WERI-Rb-1 (cell line): ENCODE data around the gene GATA3.

Experiments
- DNase-seq: peaks from one replicate; pipeline ENCODE4 v3.0.0-alpha.2; 2020
- H3K27ac ChIP-seq: fragments of 250-450 bp; sonication (Bioruptor Pico); 2 replicates; pipeline ENCODE4 v1.5.1; 2020; ENCODE audit warnings: mild to moderate bottlenecking, moderate library complexity
- H3K27me3 ChIP-seq: fragments of 250-450 bp; sonication (Bioruptor Pico); 2 replicates; pipeline ENCODE4 v1.5.1; 2021; ENCODE audit warnings: mild to moderate bottlenecking, low read depth, moderate library complexity; ENCODE audit not compliant: insufficient read depth, severe bottlenecking
- H3K36me3 ChIP-seq: fragments of 250-450 bp; sonication (Bioruptor Pico); 2 replicates; pipeline ENCODE4 v1.5.1; 2020; ENCODE audit warnings: mild to moderate bottlenecking, moderate library complexity
- H3K4me3 ChIP-seq: 2 replicates; pipeline ENCODE4 v1.5.1; 2011; ENCODE audit warnings: low read depth, mild to moderate bottlenecking, control low read depth, low read length
- H3K9me3 ChIP-seq: fragments of 250-450 bp; sonication (Bioruptor Pico); 2 replicates; pipeline ENCODE4 v1.5.1; 2021; ENCODE audit warnings: mild to moderate bottlenecking, moderate library complexity; ENCODE audit not compliant: severe bottlenecking
- TF ChIP-seq, protein P1 (sequence below): IDR thresholded peaks from 2 replicates; pipeline ENCODE4 v1.5.1; 2011; ENCODE audit warnings: low read depth, mild to moderate bottlenecking, control low read depth, inconsistent platforms, low read length

The GATA3 gene

DNA sequence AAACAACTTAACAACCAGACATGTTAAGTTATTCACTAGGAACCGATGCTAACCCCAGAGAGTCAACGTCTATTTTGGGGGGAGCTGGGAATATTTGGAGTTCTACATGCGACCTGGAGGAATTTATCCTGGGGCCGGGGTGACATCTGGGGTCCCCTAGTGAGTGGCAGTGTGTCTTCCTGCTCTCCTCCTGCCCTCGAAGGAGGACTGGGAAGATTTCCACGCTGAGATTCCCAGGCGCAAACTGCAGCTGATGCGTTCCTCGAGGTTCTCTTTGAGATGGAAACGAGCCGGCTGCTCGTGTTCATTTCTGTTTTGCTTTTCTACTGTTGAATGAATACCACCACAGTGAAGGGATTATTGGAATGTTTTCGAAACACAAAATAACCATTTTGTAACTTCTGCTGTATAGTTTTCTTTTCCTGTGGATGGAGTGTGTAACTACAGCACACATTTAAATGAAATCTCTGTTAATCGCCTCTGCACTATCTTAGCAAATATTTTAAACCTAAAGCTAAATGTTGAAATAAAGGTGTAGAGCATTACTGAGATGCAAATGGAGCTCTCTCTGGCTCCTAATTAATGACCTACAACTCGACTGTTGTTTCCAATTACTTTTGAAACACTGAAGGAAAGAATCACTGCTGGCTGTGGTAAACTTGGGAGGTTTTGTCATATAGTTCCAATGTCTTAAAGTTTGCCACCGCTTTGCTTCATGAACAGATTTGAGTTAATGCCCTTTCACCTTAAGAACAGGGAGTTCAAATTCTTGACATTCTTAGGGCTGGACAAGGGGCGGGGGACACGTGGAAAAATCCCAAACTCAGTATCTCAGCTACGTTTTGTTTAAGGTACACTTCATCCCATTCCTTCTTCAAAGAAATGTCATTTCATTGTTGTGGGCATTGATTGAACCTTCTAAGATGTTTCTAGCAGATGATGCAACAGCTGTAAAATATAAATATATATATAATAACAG, 21.1 kb downstream of the GATA3 start:
- Histone ChIP-seq H3K9me3 (no peaks in the 10 kb centered on the region), H3K27ac (no peak overlapping the region), H3K36me3 (no peaks in the 10 kb centered on the region), H3K27me3 (peaks cover 18% of the 10 kb centered on the region), H3K4me3 (no peak overlapping the region)
- DNase-seq: no peak
- TF ChIP-seq, protein P1, sequence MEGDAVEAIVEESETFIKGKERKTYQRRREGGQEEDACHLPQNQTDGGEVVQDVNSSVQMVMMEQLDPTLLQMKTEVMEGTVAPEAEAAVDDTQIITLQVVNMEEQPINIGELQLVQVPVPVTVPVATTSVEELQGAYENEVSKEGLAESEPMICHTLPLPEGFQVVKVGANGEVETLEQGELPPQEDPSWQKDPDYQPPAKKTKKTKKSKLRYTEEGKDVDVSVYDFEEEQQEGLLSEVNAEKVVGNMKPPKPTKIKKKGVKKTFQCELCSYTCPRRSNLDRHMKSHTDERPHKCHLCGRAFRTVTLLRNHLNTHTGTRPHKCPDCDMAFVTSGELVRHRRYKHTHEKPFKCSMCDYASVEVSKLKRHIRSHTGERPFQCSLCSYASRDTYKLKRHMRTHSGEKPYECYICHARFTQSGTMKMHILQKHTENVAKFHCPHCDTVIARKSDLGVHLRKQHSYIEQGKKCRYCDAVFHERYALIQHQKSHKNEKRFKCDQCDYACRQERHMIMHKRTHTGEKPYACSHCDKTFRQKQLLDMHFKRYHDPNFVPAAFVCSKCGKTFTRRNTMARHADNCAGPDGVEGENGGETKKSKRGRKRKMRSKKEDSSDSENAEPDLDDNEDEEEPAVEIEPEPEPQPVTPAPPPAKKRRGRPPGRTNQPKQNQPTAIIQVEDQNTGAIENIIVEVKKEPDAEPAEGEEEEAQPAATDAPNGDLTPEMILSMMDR: no peak

DNA sequence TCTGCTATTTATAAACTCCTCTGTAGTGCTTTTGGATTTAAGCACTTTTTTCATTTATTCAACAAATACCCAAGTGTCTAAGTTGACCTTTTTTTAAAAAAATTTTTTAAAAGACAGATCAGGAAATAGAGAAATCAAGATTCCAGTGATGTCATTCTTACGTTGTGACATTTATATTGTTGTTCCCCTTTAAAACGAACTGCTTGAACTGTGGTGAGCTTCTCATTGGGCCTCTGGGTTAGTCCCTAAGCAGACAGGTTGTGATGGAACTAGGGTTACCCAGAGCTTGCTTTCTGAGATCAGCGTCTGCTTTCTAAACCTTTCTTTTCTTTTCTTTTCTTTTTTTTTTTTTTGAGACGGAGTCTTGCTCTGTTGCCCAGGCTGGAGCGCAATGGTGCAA, 22.4 kb downstream of the GATA3 start:
- DNase-seq: no peak
- no peak overlapping the region for H3K27ac ChIP-seq
- TF ChIP-seq, protein P1: no peak
- H3K36me3 ChIP-seq: no peaks in the 10 kb centered on the region
- H3K4me3 ChIP-seq: no peak overlapping the region
- H3K27me3 ChIP-seq: peaks cover 27% of the 10 kb centered on the region
- H3K9me3 ChIP-seq: no peaks in the 10 kb centered on the region

DNA sequence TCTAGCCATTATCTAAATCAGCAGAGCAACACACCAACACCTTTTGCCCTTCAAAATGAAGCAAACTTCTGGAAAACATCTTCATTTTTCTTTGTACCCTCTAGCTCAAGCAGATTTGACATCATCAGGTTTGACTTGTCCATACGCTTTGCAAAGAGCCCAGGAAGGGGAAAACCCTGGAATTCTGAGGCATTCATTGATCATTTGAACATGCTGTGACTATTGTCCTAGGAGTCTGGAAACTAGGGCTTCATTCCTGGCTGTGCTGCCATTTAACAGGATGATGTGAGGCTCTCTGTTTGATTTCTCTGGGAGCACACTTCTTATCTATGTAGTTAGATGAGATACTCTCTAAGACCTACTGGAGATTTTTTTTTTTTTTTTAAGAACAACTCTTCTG, 23.5 kb downstream of the GATA3 start:
- Histone ChIP-seq H3K27ac (no peak overlapping the region), H3K4me3 (no peak overlapping the region), H3K9me3 (no peaks in the 10 kb centered on the region), H3K36me3 (no peaks in the 10 kb centered on the region), H3K27me3 (peaks cover 20% of the 10 kb centered on the region)
- TF ChIP-seq, protein P1: no peak
- no peak for DNase-seq

DNA sequence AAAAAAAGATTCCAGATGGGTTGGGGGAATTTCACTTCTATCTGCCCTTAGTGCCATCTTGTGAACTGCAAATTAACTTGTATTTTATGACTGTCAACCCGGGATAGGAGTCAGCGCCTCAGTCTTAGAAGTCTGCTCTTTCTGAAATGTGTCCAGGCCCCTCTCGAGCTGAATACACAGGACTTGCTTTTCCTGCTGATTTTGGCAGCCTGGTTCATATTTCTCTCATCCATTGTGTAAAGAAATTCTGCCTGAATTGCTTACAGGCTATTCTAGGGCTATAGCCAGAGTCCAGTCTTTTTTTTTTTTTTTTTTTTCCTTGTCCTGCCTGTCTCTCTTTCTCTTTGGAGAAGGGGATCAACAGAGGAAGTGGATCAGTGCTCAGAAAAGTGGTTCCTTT, 24.6 kb downstream of the GATA3 start:
- Histone ChIP-seq H3K4me3 (no peak overlapping the region), H3K27ac (no peak overlapping the region), H3K9me3 (no peaks in the 10 kb centered on the region), H3K27me3 (peaks cover 18% of the 10 kb centered on the region), H3K36me3 (no peaks in the 10 kb centered on the region)
- no peak for DNase-seq
- TF ChIP-seq, protein P1: no peak

DNA sequence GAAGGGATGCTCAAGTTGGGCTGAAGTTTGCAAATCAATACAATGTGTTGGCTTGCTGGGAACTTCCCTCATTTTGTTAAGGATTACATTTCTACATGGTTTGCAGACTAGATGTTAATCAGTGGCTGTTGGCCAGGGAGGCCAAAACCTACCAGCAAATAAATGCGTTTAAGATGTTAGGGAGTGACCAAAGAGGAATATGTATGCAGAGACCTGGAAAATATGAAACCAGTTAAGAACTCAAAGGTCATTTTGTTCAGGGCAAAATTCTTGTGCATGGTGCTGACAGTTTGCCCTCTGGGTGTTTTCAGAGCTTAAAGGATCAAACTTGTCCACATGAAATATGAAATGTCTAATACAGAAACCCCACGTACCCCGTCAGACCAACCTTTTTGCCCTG, 30.3 kb downstream of the GATA3 start:
- no peaks in the 10 kb centered on the region for H3K36me3 ChIP-seq
- H3K27me3 ChIP-seq: peaks cover 19% of the 10 kb centered on the region
- no peaks in the 10 kb centered on the region for H3K9me3 ChIP-seq
- H3K4me3 ChIP-seq: no peak overlapping the region
- DNase-seq: no peak
- TF ChIP-seq, protein P1: no peak
- no peak overlapping the region for H3K27ac ChIP-seq
